Endodermal cell (in vitro differentiated cells): ENCODE data around the gene UBE2L5. TPM values are rescaled to one million over a fixed set of nuclear protein-coding genes. Genes with fewer than 3 reads are reported as not detected.

Source experiments
- DNase-seq: peaks from one replicate; pipeline ENCODE4 v3.0.0-alpha.2; 2017
- H3K27ac ChIP-seq: 2 replicates; pipeline ENCODE4 v1.5.1; 2013; ENCODE audit warnings: mild to moderate bottlenecking, low read depth, low read length, moderate library complexity
- H3K27me3 ChIP-seq: 2 replicates; pipeline ENCODE4 v1.6.1; 2013; ENCODE audit warnings: mild to moderate bottlenecking, low read length, moderate library complexity; ENCODE audit not compliant: insufficient read depth, control insufficient read depth, poor library complexity, severe bottlenecking
- H3K36me3 ChIP-seq: 2 replicates; pipeline ENCODE4 v1.7.0; 2013; ENCODE audit warnings: mild to moderate bottlenecking, low read length, moderate library complexity; ENCODE audit not compliant: control insufficient read depth, insufficient read depth
- H3K4me1 ChIP-seq: one replicate; pipeline ENCODE4 v1.7.0; 2013; ENCODE audit warnings: low read length; ENCODE audit not compliant: control insufficient read depth, insufficient read depth
- H3K4me3 ChIP-seq: 2 replicates; pipeline ENCODE4 v1.5.1; 2013; ENCODE audit warnings: mild to moderate bottlenecking, low read length, moderate library complexity
- H3K9ac ChIP-seq: 2 replicates; pipeline ENCODE4 v1.6.1; 2013; ENCODE audit warnings: mild to moderate bottlenecking, low read length, moderate library complexity; ENCODE audit not compliant: poor library complexity, severe bottlenecking; ENCODE audit errors: extremely low read depth
- H3K9me3 ChIP-seq: 2 replicates; pipeline ENCODE4 v1.6.1; 2013; ENCODE audit warnings: mild to moderate bottlenecking, low read length, moderate library complexity; ENCODE audit not compliant: control insufficient read depth
- H3K27ac Mint-ChIP-seq: 2 replicates; pipeline ENCODE4 v1.8.0; 2020; ENCODE audit warnings: mixed read lengths
- H3K27me3 Mint-ChIP-seq: 2 replicates; pipeline ENCODE4 v1.8.0; 2021; ENCODE audit warnings: mild to moderate bottlenecking, mixed read lengths; ENCODE audit not compliant: insufficient read depth
- H3K36me3 Mint-ChIP-seq: 2 replicates; pipeline ENCODE4 v1.8.0; 2020; ENCODE audit warnings: low read depth, mixed read lengths
- H3K4me1 Mint-ChIP-seq: 2 replicates; pipeline ENCODE4 v1.8.0; 2020; ENCODE audit warnings: mixed read lengths
- H3K4me3 Mint-ChIP-seq: 2 replicates; pipeline ENCODE4 v1.8.0; 2020; ENCODE audit warnings: mild to moderate bottlenecking, moderate library complexity, mixed read lengths
- H3K9me3 Mint-ChIP-seq: 2 replicates; pipeline ENCODE4 v1.8.0; 2020; ENCODE audit warnings: mild to moderate bottlenecking, mixed read lengths
- CTCF ChIP-seq: fragments of 200-600 bp; sonication (generic); conservative IDR thresholded peaks from 2 replicates; pipeline ENCODE4 v1.5.0; 2021; ENCODE audit warnings: antibody characterized with exemption, mild to moderate bottlenecking
- WGBS, 2 experiments: methylation state at CpG; one replicate each; pipeline versions ENCODE4 v1.1.5 to v1.1.7; 2013; ENCODE audit warnings: missing lambda C conversion rate in 2 of 2, mixed read lengths in 1 of 2; ENCODE audit not compliant: insufficient coverage in 1 of 2, insufficient read length in 1 of 2; 5-methylcytosine and 5-hydroxymethylcytosine counted together
- total RNA-seq, 2 donors: library from RNA; stranded (reverse); fragmentation: NEBNext Ultra II Directional in 1 of 2; extraction: Animal tissue kit (Norgen Biotek cat#: 25700) in 1 of 2; gene quantifications; 2 replicates in 1 of 2; 3 replicates in 1 of 2; pipeline ENCODE4 v1.2.1, GENCODE V29; 2021

Gene UBE2L5
- total RNA-seq, 2 donors from 2014 or later, result not detected

GRCh38 chr13:30400376-30400775 is 21.9 kb upstream of the UBE2L5 start:
- Histone ChIP-seq H3K4me1 (no peaks in the 10 kb centered on the region), H3K27ac (no peak overlapping the region), H3K36me3 (no peaks in the 10 kb centered on the region), H3K4me3 (no peak overlapping the region), H3K9ac (no peak overlapping the region), H3K27me3 (no peaks in the 10 kb centered on the region), H3K9me3 (no peaks in the 10 kb centered on the region)
- no peak for DNase-seq
- H3K4me1 Mint-ChIP-seq, result peaks cover 10% of the 10 kb centered on the region
- H3K4me3 Mint-ChIP-seq, result no peak overlapping the region
- no peaks in the 10 kb centered on the region for H3K9me3 Mint-ChIP-seq
- WGBS, 2 experiments, result 60 to 100% methylated on average over 1 to 2 of the region's 2 CpGs
- peaks cover 3% of the 10 kb centered on the region for H3K27me3 Mint-ChIP-seq
- H3K27ac Mint-ChIP-seq, result no peak overlapping the region
- no peak for TF ChIP-seq CTCF
- H3K36me3 Mint-ChIP-seq, result no peaks in the 10 kb centered on the region

GRCh38 chr13:30401347-30401746 is 20.9 kb upstream of the UBE2L5 start:
- Mint-ChIP-seq H3K27ac (no peak overlapping the region), H3K36me3 (no peaks in the 10 kb centered on the region), H3K4me1 (peaks cover 3% of the 10 kb centered on the region), H3K9me3 (no peaks in the 10 kb centered on the region), H3K4me3 (no peak overlapping the region), H3K27me3 (peaks cover 9% of the 10 kb centered on the region)
- no peaks in the 10 kb centered on the region for H3K4me1 ChIP-seq
- WGBS, 2 experiments, result 94% methylated on average over 5 of the region's 5 CpGs; no CpG with 5 or more reads in 1 of the 2 experiments
- H3K9ac ChIP-seq, result no peak overlapping the region
- H3K4me3 ChIP-seq, result no peak overlapping the region
- no peaks in the 10 kb centered on the region for H3K36me3 ChIP-seq
- peaks cover 7% of the 10 kb centered on the region for H3K27me3 ChIP-seq
- no peak for DNase-seq
- no peak for TF ChIP-seq CTCF
- no peak overlapping the region for H3K27ac ChIP-seq
- no peaks in the 10 kb centered on the region for H3K9me3 ChIP-seq

GRCh38 chr13:30403456-30403855 is 18.8 kb upstream of the UBE2L5 start:
- Mint-ChIP-seq H3K4me1 (peaks cover 3% of the 10 kb centered on the region), H3K27ac (no peak overlapping the region), H3K4me3 (no peak overlapping the region), H3K27me3 (peaks cover 25% of the 10 kb centered on the region), H3K9me3 (no peaks in the 10 kb centered on the region), H3K36me3 (no peaks in the 10 kb centered on the region)
- 88 to 99% methylated on average over 5 to 6 of the region's 6 CpGs for WGBS, 2 experiments
- H3K9me3 ChIP-seq, result no peaks in the 10 kb centered on the region
- H3K27me3 ChIP-seq, result peaks cover 7% of the 10 kb centered on the region
- H3K9ac ChIP-seq, result no peak overlapping the region
- no peaks in the 10 kb centered on the region for H3K4me1 ChIP-seq
- H3K27ac ChIP-seq, result no peak overlapping the region
- TF ChIP-seq CTCF, result no peak
- DNase-seq, result no peak
- H3K4me3 ChIP-seq, result no peak overlapping the region
- H3K36me3 ChIP-seq, result no peaks in the 10 kb centered on the region
